K562 treated with DMSO at 1 percent for 4 hours (cell line): Measurements from ENCODE around the gene MEIS1. TPM values are rescaled to one million over a fixed set of nuclear protein-coding genes. Genes with fewer than 3 reads are reported as not detected.

Experiments
- total RNA-seq: library from RNA; unstranded; fragments of 300-600 nt; gene quantifications from 2 replicates; pipeline ENCODE4 v1.2.3, GENCODE V29; 2022; ENCODE audit not compliant: insufficient read depth

Gene MEIS1
- total RNA-seq = 1.4 and 11.7 TPM in 2 replicates

GRCh38 chr2:66434679-66435548 is at the start of gene MEIS1:
Gene MEIS1 (plus strand): TSS chr2:66435125. CDS start chr2:66435857, 732 bp downstream.

